Transverse colon (tissue), 4 donors: Measurements from ENCODE around the gene CDK5RAP2. TPM values are rescaled to one million over a fixed set of nuclear protein-coding genes. Genes with fewer than 3 reads are reported as not detected.

Source experiments
- DNase-seq: peaks from one replicate; pipeline ENCODE4 v3.0.0-alpha.2; 2019
- H3K27ac ChIP-seq, 4 donors: fragments of 200-600 bp; sonication (generic); 2 replicates each; pipeline ENCODE4 v1.5.1; 2016 to 2018; ENCODE audit warnings: inconsistent platforms in 4 of 4
- H3K27me3 ChIP-seq: fragments of 200-600 bp; sonication (generic); 2 replicates; pipeline ENCODE4 v1.5.1; 2017; ENCODE audit warnings: inconsistent platforms
- H3K36me3 ChIP-seq, 4 donors: fragments of 200-600 bp; sonication (generic); 2 replicates each; pipeline ENCODE4 v1.5.1; 2017 to 2019; ENCODE audit warnings: inconsistent platforms in 4 of 4
- H3K4me1 ChIP-seq, 4 donors: fragments of 200-600 bp; sonication (generic); 2 replicates each; pipeline ENCODE4 v1.5.1; 2017 to 2020; ENCODE audit warnings: inconsistent platforms in 4 of 4
- H3K4me3 ChIP-seq, 4 donors: fragments of 200-600 bp; sonication (generic); 1 replicate in 1 of 4; 2 replicates in 3 of 4; pipeline versions ENCODE4 v1.5.1 to v1.6.1; 2017 to 2019; ENCODE audit warnings: inconsistent platforms in 4 of 4
- H3K9me3 ChIP-seq, 2 donors: fragments of 200-600 bp; sonication (generic); 2 replicates each; pipeline ENCODE4 v1.5.1; 2017 to 2019; ENCODE audit warnings: inconsistent platforms in 2 of 2
- EP300 ChIP-seq: sonication (generic); formaldehyde crosslinking; IDR thresholded peaks from one replicate; pipeline ENCODE4 v1.6.1; 2017; ENCODE audit warnings: antibody characterized with exemption, low read depth
- POLR2A ChIP-seq: fragments of 450-650 bp; IDR thresholded peaks from one replicate; pipeline ENCODE4 v1.6.1; 2016; ENCODE audit warnings: antibody characterized with exemption, mild to moderate bottlenecking, moderate library complexity
- POLR2AphosphoS5 ChIP-seq, 3 donors: sonication (generic); formaldehyde crosslinking; IDR thresholded peaks; one replicate each; pipeline ENCODE4 v1.6.1; 2016; ENCODE audit warnings: antibody characterized with exemption in 3 of 3
- WGBS, 2 donors: methylation state at CpG; one replicate each; pipeline ENCODE4 v1.1.5; 2018; ENCODE audit warnings: low coverage in 1 of 2; 5-methylcytosine and 5-hydroxymethylcytosine counted together
- in situ Hi-C, 4 donors: fragments of 200-750 bp; cut with MboI; loops; one replicate each; pipeline versions ENCODE4 v1.15.0 to v1.15.1; 2017; ENCODE audit warnings: low sequenced_read_pairs in 3 of 4, low pct_ligation_motif_present in 1 of 4, low pct_unique_long_range_greater_than_20kb in 1 of 4
- intact Hi-C: fragments of 100-400 bp; cut with DNase I; formaldehyde crosslinking; loops from one replicate; pipeline ENCODE4 v1.15.1; 2023; ENCODE audit warnings: low total_unique reads
- total RNA-seq, 4 donors: library from RNA; depleted of rRNA; stranded (reverse); fragments of >200 nt; gene quantifications; one replicate each; pipeline ENCODE4 v1.1.0, GENCODE V29; 2016
- TF ChIP-seq, protein P1 (sequence below), 5 experiments: fragments of 200-600 bp in 3 of 5; fragments of 450-650 bp in 2 of 5; sonication (generic) in 3 of 5; IDR thresholded peaks; 1 replicate in 2 of 5; 2 replicates in 3 of 5; pipeline ENCODE4 v1.5.1; 2016 to 2017; ENCODE audit warnings: antibody characterized with exemption in 5 of 5, inconsistent platforms in 3 of 5, mild to moderate bottlenecking in 2 of 5, moderate library complexity in 1 of 5

CDK5RAP2 gene
- total RNA-seq, 4 donors from 2014 or later, result 23.6 to 154 (median 28.0) TPM

DNA sequence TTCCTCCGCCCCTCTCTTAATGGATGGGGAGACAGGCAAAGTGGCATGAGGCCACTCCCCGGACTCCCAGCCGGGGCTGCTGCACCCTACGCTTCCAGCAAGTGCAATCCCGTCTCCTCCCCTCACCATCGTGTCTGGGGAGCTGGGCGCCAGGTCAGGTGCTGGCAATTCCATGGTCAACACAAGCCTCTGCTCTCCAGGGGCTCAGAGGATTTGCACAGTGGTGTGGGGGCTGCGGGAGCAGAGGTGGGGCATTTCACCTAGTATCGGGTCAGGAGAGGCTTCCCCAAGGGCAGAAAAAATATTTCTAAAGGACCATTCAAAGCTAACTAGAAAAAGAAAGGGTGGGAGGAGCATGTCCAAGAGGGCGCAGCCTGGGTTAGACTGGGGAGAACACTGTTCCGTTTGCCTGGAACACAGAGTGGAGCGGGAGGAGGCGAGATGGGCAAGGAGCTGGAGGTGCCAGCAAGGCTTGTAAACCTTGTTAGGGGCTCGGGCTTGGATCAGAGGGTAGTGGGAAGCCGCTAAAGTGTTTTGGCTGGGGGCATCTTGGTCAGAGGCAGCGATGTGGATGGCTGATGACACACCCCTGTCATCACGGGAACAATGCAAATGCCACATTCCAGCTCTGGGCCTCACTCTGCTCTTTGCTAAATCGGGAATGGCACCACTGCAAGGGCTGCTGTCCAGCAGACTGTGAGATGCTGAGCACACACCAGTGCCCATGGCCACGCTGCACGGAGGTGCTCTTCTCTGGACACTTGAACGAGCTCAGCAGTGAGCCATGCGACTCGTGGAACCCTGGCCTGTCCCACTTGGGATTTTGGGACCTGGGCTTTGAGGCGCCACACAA lies 191.7 kb downstream of the CDK5RAP2 start:
- 90 to 93% methylated on average over 6 to 24 of the region's 24 CpGs for WGBS, 2 donors
- TF ChIP-seq, protein P1, sequence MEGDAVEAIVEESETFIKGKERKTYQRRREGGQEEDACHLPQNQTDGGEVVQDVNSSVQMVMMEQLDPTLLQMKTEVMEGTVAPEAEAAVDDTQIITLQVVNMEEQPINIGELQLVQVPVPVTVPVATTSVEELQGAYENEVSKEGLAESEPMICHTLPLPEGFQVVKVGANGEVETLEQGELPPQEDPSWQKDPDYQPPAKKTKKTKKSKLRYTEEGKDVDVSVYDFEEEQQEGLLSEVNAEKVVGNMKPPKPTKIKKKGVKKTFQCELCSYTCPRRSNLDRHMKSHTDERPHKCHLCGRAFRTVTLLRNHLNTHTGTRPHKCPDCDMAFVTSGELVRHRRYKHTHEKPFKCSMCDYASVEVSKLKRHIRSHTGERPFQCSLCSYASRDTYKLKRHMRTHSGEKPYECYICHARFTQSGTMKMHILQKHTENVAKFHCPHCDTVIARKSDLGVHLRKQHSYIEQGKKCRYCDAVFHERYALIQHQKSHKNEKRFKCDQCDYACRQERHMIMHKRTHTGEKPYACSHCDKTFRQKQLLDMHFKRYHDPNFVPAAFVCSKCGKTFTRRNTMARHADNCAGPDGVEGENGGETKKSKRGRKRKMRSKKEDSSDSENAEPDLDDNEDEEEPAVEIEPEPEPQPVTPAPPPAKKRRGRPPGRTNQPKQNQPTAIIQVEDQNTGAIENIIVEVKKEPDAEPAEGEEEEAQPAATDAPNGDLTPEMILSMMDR (IDR thresholded peaks at IDR 0.05), result no peak
- peaks cover 0 to 15% (median 2%) of the 10 kb centered on the region in 4 donors for H3K36me3 ChIP-seq

DNA sequence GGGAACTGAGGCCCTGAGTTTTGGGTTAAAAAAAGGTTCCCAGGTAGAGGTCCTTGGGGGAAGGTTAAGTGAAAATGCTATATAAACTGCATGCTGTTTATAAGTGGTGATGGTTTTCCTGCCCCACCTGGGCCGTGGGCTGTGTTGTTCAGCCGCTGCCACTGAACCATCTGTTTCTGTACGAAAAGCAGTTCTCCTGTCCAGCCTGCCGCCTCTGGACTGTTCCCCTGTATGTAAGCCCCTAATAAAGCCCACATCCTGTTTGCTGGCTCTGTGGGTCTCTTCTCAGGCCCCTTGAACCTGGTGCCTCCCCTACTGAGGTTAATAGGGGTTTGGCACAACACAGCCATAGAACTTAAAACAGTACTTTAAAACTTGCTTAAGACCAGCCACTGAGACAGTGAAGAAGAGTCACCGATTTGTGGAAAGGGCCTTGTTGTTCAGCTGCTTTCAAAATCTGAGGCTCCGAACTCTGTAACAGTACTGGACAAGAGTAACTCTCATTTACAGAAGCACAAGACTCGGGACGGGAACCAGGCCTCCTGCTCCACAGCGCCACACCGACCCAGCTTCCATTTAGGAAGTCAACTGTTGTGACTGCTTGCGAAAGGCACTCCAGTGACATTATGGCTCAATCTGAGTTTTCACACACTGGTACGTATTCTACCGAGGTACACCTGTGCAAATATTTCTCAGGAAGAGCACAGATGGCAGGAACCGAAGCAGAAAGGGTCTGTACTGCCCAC lies 192.5 kb downstream of the CDK5RAP2 start:
- WGBS, 2 donors, result 80 to 81% methylated on average over 1 to 14 of the region's 14 CpGs
- Histone ChIP-seq H3K36me3 (peaks cover 0 to 15% (median 0%) of the 10 kb centered on the region in 4 donors), H3K27me3 (no peaks in the 10 kb centered on the region), H3K9me3 (no peaks in the 10 kb centered on the region), H3K4me3 (no peak overlapping the region), H3K27ac (no peak overlapping the region), H3K4me1 (peaks cover 0 to 20% (median 10%) of the 10 kb centered on the region in 4 donors)
- TF ChIP-seq, protein P1 (IDR thresholded peaks at IDR 0.05), result no peak
- no peak for TF ChIP-seq EP300
- no peak for TF ChIP-seq POLR2A
- no peak for TF ChIP-seq POLR2AphosphoS5 (IDR thresholded peaks at IDR 0.05)
- in situ Hi-C loops (no loop called here), intact Hi-C loops (no loop called here)
- DNase-seq, result no peak

More for the DNA sequence above, 191.7 kb downstream of the CDK5RAP2 start:
- Histone ChIP-seq H3K4me3 (no peak overlapping the region), H3K4me1 (peaks cover 0 to 20% (median 10%) of the 10 kb centered on the region in 4 donors), H3K27me3 (no peaks in the 10 kb centered on the region), H3K9me3 (no peaks in the 10 kb centered on the region), H3K27ac (no peak overlapping the region)
- in situ Hi-C loops, result no loop called here
- no peak for DNase-seq
- intact Hi-C loops, result no loop called here

DNA sequence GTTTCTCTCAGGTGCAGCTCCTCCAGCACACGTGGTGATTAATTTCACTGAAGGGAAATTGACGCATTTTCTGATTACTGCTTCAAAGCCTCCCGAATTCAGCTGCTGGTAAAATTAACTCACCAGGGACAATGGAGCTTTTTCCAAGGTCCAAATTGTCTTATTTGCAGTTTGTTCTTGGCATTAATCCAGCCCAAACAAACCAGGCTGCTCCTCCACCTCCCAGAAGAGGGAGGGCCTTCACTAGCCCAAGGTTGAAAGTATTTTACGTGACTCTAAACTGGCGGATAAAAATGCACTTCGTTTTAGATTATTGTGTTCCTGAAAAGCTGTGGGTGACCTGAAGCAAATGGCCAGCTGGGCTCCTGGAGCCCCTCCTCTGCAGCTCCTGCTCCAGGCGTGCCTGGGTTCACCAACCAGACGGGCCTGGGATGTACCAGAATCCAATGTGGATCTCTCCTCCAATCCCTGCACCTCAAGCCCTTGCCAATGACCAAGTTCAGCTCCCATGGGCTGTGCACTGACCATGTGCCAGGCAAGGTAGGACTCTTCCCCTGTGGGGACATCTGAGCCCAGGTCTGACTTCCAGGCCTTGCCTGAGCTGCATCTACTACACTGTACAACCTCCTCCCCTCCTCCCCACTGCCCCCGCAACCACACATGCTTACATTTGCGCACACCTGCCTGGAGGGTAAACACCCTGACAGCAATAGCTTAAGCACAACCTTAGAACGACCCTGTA lies 193.4 kb downstream of the CDK5RAP2 start:
- in situ Hi-C loops (no loop called here), intact Hi-C loops (no loop called here)
- 44 to 96% methylated on average over 5 to 9 of the region's 11 CpGs for WGBS, 2 donors
- Histone ChIP-seq H3K36me3 (peaks cover 0 to 8% (median 0%) of the 10 kb centered on the region in 4 donors), H3K4me3 (no peak overlapping the region), H3K27ac (no peak overlapping the region), H3K9me3 (no peaks in the 10 kb centered on the region), H3K27me3 (no peaks in the 10 kb centered on the region), H3K4me1 (peaks cover 0 to 20% (median 10%) of the 10 kb centered on the region in 4 donors)
- no peak for DNase-seq
- TF ChIP-seq, protein P1 (IDR thresholded peaks at IDR 0.05), result no peak
- TF ChIP-seq EP300, result no peak
- no peak for TF ChIP-seq POLR2AphosphoS5 (IDR thresholded peaks at IDR 0.05)
- TF ChIP-seq POLR2A, result no peak
